Central memory CD8-positive, alpha-beta T cell (primary cell): Measurements from ENCODE around the gene HEBP2.

ENCODE experiments used
- ATAC-seq: fragments of 150-1000 bp; cut with Tn5 transposase; replicated peaks from 2 replicates; pipeline ENCODE4 v1.10.0; 2022; ENCODE audit warnings: mild to moderate bottlenecking, moderate FRiP score, moderate number of reproducible peaks; ENCODE audit not compliant: poor library complexity, severe bottlenecking; ENCODE audit errors: extremely low read depth
- DNase-seq, 2 donors: peaks; one replicate each; pipeline ENCODE4 v3.0.0; 2021; ENCODE audit warnings: low spot score in 2 of 2
- H3K27ac Mint-ChIP-seq: one replicate; pipeline ENCODE4 v1.8.0; 2022; ENCODE audit warnings: low read depth, mild to moderate bottlenecking, moderate library complexity, mixed read lengths
- H3K27me3 Mint-ChIP-seq: one replicate; pipeline ENCODE4 v1.8.0; 2022; ENCODE audit warnings: mixed read lengths
- H3K36me3 Mint-ChIP-seq: one replicate; pipeline ENCODE4 v1.8.0; 2022; ENCODE audit warnings: mild to moderate bottlenecking, moderate library complexity, mixed read lengths; ENCODE audit not compliant: insufficient read depth
- H3K4me1 Mint-ChIP-seq: one replicate; pipeline ENCODE4 v1.8.0; 2022; ENCODE audit warnings: mixed read lengths
- H3K4me3 Mint-ChIP-seq: one replicate; pipeline ENCODE4 v1.8.0; 2022; ENCODE audit warnings: mild to moderate bottlenecking, moderate library complexity, mixed read lengths
- H3K9me3 Mint-ChIP-seq: one replicate; pipeline ENCODE4 v1.8.0; 2022; ENCODE audit warnings: mixed read lengths

The HEBP2 gene

GRCh38 chr6:138403324-138403800 is 661 bp upstream of the HEBP2 start:
- Mint-ChIP-seq H3K4me3 (peak overlapping the region; percentile 76), H3K27ac (peak overlapping the region; percentile 53), H3K27me3 (no peaks in the 10 kb centered on the region), H3K4me1 (peaks cover 14% of the 10 kb centered on the region), H3K36me3 (peaks cover 16% of the 10 kb centered on the region), H3K9me3 (no peaks in the 10 kb centered on the region)
- peak in 1 of 2 donors; percentile 26 for DNase-seq
- peak; percentile 12 for ATAC-seq

GRCh38 chr6:138404666-138405337 is 779 bp downstream of the HEBP2 start:
- H3K27me3 Mint-ChIP-seq = no peaks in the 10 kb centered on the region
- peak overlapping the region; percentile 50 for H3K27ac Mint-ChIP-seq
- DNase-seq = no peak
- no peaks in the 10 kb centered on the region for H3K9me3 Mint-ChIP-seq
- H3K36me3 Mint-ChIP-seq = peaks cover 27% of the 10 kb centered on the region
- ATAC-seq = peak; percentile 38
- H3K4me1 Mint-ChIP-seq = peaks cover 25% of the 10 kb centered on the region
- H3K4me3 Mint-ChIP-seq = peak overlapping the region; percentile 76

GRCh38 chr6:138405816-138406413 is 1.9 kb downstream of the HEBP2 start:
- no peak overlapping the region for H3K4me3 Mint-ChIP-seq
- H3K36me3 Mint-ChIP-seq = peaks cover 35% of the 10 kb centered on the region
- DNase-seq (no peak), ATAC-seq (no peak)
- peaks cover 29% of the 10 kb centered on the region for H3K4me1 Mint-ChIP-seq
- H3K27me3 Mint-ChIP-seq = no peaks in the 10 kb centered on the region
- H3K27ac Mint-ChIP-seq = peak overlapping the region; percentile 50
- no peaks in the 10 kb centered on the region for H3K9me3 Mint-ChIP-seq

- Mint-ChIP-seq H3K9me3 (no peaks in the 10 kb centered on the region), H3K27ac (no peak overlapping the region), H3K4me3 (no peak overlapping the region), H3K4me1 (peaks cover 33% of the 10 kb centered on the region), H3K36me3 (peaks cover 35% of the 10 kb centered on the region), H3K27me3 (no peaks in the 10 kb centered on the region)
- no peak for DNase-seq
- no peak for ATAC-seq
These were observed 2.4 kb downstream of the HEBP2 start for GRCh38 chr6:138406443-138406842.

- H3K27ac Mint-ChIP-seq = peak overlapping the region; percentile 3
- peaks cover 40% of the 10 kb centered on the region for H3K36me3 Mint-ChIP-seq
- H3K4me1 Mint-ChIP-seq = peaks cover 28% of the 10 kb centered on the region
- ATAC-seq (no peak), DNase-seq (no peak)
- H3K4me3 Mint-ChIP-seq = no peak overlapping the region
- H3K27me3 Mint-ChIP-seq = no peaks in the 10 kb centered on the region
- no peaks in the 10 kb centered on the region for H3K9me3 Mint-ChIP-seq
These were observed 6.2 kb downstream of the HEBP2 start for GRCh38 chr6:138410048-138410735.

- Mint-ChIP-seq H3K36me3 (peaks cover 38% of the 10 kb centered on the region), H3K4me1 (peaks cover 23% of the 10 kb centered on the region), H3K27ac (no peak overlapping the region)
These were observed 7.2 kb downstream of the HEBP2 start for GRCh38 chr6:138410972-138411880.

GRCh38 chr6:138415125-138415524 is 11.1 kb downstream of the HEBP2 start:
- DNase-seq (no peak), ATAC-seq (no peak)
- no peaks in the 10 kb centered on the region for H3K27me3 Mint-ChIP-seq
- peaks cover 20% of the 10 kb centered on the region for H3K36me3 Mint-ChIP-seq
- H3K27ac Mint-ChIP-seq = no peak overlapping the region
- peaks cover 5% of the 10 kb centered on the region for H3K4me1 Mint-ChIP-seq
- H3K9me3 Mint-ChIP-seq = no peaks in the 10 kb centered on the region
- no peak overlapping the region for H3K4me3 Mint-ChIP-seq

More at GRCh38 chr6:138410972-138411880, 7.2 kb downstream of the HEBP2 start:
- Mint-ChIP-seq H3K4me3 (no peak overlapping the region), H3K9me3 (no peaks in the 10 kb centered on the region), H3K27me3 (no peaks in the 10 kb centered on the region)
- DNase-seq (no peak), ATAC-seq (no peak)

GRCh38 chr6:138416206-138416605 is 12.2 kb downstream of the HEBP2 start:
- H3K27ac Mint-ChIP-seq = no peak overlapping the region

GRCh38 chr6:138417493-138418117 is 13.6 kb downstream of the HEBP2 start:
- Mint-ChIP-seq H3K4me1 (no peaks in the 10 kb centered on the region), H3K27ac (peak overlapping the region; percentile 30), H3K36me3 (peaks cover 11% of the 10 kb centered on the region), H3K4me3 (no peak overlapping the region), H3K9me3 (no peaks in the 10 kb centered on the region), H3K27me3 (no peaks in the 10 kb centered on the region)
- no peak for DNase-seq
- no peak for ATAC-seq

More at GRCh38 chr6:138416206-138416605, 12.2 kb downstream of the HEBP2 start:
- ATAC-seq (no peak), DNase-seq (no peak)
- no peaks in the 10 kb centered on the region for H3K27me3 Mint-ChIP-seq
- H3K9me3 Mint-ChIP-seq = no peaks in the 10 kb centered on the region
- H3K36me3 Mint-ChIP-seq = peaks cover 15% of the 10 kb centered on the region
- no peak overlapping the region for H3K4me3 Mint-ChIP-seq
- H3K4me1 Mint-ChIP-seq = peaks cover 3% of the 10 kb centered on the region

- Mint-ChIP-seq H3K27ac (no peak overlapping the region), H3K36me3 (peaks cover 6% of the 10 kb centered on the region), H3K4me3 (no peak overlapping the region), H3K4me1 (no peaks in the 10 kb centered on the region), H3K27me3 (no peaks in the 10 kb centered on the region), H3K9me3 (no peaks in the 10 kb centered on the region)
- ATAC-seq (no peak), DNase-seq (no peak)
These were observed 14.2 kb downstream of the HEBP2 start for GRCh38 chr6:138418118-138418742.

- peaks cover 6% of the 10 kb centered on the region for H3K36me3 Mint-ChIP-seq
- H3K27me3 Mint-ChIP-seq = no peaks in the 10 kb centered on the region
- H3K27ac Mint-ChIP-seq = no peak overlapping the region
- H3K4me1 Mint-ChIP-seq = no peaks in the 10 kb centered on the region
- ATAC-seq (no peak), DNase-seq (no peak)
- H3K4me3 Mint-ChIP-seq = no peak overlapping the region
- no peaks in the 10 kb centered on the region for H3K9me3 Mint-ChIP-seq
These were observed 15.7 kb downstream of the HEBP2 start for GRCh38 chr6:138419766-138420165.
